Skeletal muscle cell (primary cell): Measurements from ENCODE around the gene DCST1.

Experiments used
- DNase-seq: peaks from one replicate; pipeline ENCODE4 v3.0.0-alpha.2; 2010; ENCODE audit warnings: low read depth
- H3K4me3 ChIP-seq: 2 replicates; pipeline ENCODE4 v1.5.1; 2011; ENCODE audit warnings: low read depth, mild to moderate bottlenecking, control low read depth, low read length, moderate library complexity

DCST1 gene

DNA sequence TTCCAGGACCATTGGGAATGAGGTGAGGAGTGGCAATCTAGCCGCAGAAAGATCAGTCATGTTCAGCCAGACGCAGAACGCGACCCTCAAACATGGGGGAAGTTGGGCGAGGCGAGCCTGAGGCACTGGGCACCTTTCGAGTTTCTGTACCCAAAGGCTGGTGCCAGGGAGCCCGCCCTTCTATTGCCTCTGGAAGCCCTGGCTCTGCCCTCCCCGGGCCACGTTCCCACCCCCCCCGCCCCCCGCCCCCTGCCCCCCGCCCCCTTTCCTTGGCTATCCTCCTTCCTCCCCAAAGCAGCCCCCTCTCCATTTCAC is 33.3 kb upstream of the DCST1 start:
- peak overlapping the region; percentile 66 for H3K4me3 ChIP-seq
- no peak for DNase-seq

DNA sequence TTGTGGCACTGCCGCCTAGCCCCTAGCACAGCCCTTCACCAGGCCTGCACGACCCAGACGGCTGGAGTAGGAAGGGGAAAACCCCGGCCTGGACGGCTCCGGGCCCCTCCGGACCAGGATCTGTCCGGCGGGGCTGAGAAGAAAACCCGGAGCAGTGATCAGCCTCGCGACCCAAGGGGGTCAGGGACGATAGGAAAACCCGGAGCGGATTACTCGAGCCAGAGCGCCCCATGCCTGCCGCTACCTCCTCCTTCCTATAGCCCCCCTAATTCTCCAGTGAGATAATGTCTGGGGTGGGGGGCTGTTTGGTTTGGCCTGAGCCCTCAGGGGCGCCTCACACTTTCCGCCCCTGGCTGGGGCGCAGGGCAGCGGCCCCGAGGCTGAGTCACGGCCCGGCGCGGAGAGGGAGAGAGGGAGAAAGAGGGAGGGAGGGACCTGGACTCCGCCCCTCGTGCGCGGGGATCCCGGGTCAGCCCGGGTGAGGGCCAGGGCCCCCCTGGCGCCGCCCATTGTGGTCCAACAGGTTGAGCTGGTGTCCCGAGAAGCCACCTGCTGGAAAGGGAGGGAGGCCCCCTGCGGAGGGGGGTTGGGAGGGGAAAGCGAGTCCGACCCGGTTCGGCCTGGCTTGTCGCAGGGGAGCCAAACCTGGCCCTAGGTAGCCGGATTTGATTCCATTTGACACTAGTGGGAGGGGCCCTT is 32.7 kb upstream of the DCST1 start:
- peak; percentile 67 for DNase-seq

GRCh38 chr1:155001425-155001674 is 32.3 kb upstream of the DCST1 start:
- no peak for DNase-seq
- H3K4me3 ChIP-seq: peak overlapping the region; percentile 66

More for the DNA sequence above, 32.7 kb upstream of the DCST1 start:
- peak overlapping the region; percentile 66 for H3K4me3 ChIP-seq

- DNase-seq: peak; percentile 96
- H3K4me3 ChIP-seq: peak overlapping the region; percentile 66
These were observed 31.8 kb upstream of the DCST1 start for GRCh38 chr1:155001675-155002463.

DNA sequence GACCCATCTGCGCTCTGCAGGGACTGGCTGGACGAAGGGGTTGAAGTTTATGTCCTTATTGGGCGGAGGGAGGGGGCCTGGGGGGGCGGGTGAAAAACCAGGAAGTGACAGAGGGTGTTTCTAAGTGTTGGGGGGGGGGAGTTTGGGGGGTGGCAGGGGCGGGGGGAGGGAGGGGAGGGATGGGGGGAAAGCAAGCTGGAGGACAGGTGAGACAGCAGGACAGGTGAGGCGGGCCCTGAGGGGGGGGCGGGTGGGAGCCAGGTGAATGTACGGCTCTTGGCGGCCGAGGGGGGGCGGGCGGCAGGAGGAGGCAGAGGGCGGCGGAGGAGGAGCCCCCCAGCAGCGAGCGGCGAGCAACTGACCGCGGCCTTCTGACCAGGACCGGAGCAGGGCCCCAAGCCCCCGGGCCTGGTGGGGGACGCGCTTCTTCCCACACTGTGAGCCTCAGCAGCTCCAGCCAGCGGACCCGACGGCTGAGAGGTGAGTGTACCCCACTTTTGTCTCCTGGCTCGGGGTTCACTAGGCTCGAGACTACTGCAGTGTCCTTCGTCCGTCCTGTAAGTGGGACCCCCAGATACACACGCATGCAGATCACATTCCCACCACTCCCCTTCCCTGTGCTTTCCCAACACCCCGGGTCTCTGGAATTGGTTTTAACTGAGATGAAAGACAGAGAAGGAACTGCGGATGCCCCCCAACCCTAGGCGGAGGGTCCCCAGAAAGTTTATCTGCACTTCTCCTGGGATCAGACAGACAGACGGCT is 31.0 kb upstream of the DCST1 start, which contains the start of gene ZBTB7B:
Gene ZBTB7B (plus strand): TSS at position 339 of the 763 bp plus-strand sequence. CDS start 11,859 bp downstream, outside the sequence.
- DNase-seq: no peak
- peak within 1 kb of the TSS; percentile 85 for H3K4me3 ChIP-seq

DNA sequence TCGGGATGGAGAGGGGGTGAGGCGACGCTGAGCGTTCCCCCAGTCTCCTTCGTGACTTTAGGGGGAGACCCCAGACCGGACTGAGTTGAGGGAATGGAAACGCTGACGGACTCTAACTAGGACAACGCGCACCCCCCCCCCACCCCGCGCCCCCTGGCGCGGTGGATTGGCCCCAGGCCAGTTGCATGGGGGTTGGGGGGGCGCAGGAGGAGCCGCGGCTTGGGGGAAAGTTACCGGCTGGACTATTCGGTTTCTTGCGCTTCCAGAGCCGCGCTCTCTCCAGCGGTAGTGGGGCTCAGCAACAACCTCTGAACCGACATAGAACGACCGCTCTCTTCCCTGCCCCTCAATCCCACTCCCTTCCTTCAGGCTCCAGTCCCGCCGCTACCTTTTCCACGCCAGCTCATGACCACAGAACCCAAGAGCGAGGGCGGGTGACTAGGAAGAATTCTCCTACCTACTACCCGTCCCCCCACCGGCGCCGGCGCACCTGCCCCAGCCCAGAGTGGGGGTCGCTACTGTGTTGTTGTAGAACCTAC is 30.3 kb upstream of the DCST1 start:
- H3K4me3 ChIP-seq: peak overlapping the region; percentile 85
- DNase-seq: no peak

GRCh38 chr1:155003766-155004351 is 29.8 kb upstream of the DCST1 start:
- peak overlapping the region; percentile 85 for H3K4me3 ChIP-seq
- no peak for DNase-seq

DNA sequence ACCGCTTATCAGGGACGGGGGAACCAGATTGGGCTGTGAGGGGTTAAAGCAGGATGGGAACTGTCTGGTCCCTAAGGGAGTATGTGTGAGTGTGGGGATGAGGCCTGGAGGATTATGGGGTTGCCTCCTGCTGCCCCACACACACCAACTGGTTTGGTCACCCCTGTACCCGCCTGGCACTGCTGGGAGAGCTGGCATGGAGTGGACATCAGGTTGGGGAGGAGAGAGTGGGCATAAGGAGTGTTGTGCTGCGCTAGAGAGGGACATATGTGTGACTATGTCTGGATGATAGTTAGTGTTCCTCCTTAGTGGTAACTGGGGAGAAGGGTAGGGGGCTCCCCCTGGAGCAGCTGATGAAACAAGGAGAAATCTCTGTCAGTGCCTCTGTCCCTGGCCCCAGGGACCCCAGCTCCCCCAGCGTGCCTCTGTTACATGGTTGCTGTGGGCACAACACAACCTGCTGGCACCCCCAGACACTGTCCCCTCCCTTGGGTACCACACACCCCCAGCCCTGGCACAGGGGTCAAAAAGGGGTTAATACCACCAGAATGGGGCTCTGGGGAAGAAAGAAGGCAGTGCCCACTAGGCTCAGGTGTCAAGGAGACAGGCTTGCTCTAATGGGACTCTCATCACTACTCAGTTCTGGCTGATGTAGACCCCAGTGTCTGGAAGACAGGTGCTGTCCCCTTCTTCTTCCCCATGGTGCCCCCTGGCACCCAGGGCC is 29.1 kb upstream of the DCST1 start:
- peak overlapping the region; percentile 85 for H3K4me3 ChIP-seq

DNA sequence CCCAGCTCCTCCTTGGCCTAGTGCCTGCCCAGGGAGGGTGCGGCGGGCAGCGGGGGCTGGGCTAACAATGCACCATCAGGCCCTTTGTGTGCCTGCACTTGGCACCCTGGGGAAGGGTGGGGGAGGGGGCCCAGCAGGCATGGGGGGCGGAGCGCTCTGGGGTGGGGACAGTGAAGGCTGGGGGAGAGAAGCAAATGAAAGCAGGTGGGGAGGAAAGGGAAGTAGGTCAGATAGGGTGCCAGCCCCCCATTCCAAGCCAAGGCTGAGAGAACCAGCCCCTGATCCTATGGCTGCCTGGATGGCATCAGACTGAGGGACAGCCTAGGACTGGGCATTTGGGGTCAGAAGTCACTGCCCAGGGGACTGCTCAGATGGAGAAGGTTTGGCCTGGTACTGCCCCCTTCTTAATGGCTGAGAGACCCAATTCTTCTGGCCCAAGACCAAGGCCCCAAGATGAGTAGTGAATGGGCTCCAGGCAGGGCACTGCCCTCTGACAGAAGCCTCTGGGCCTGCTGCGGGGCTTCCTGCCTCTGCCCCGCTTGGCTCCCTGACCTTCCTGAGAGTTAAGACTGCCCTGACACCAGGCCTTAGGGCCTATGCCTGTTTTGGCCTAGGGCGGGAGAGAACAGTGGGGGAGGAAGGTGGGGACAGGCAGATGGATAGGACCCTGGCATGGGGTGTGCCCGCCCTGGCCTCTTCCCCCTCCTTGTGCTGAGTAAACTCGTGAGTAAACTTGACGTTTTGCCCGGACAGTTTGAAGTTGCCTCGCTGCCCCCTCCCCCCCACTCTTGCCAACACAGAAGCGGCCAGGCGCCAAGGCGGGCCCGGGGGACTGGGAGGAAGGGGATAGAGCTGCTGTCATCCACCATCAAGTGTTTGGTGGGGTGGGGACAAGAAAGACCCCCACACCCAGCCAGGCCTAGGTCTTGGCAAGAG is 28.3 kb upstream of the DCST1 start:
- H3K4me3 ChIP-seq: no peak overlapping the region
- DNase-seq: no peak

More for the DNA sequence above, 29.1 kb upstream of the DCST1 start:
- DNase-seq: no peak

DNA sequence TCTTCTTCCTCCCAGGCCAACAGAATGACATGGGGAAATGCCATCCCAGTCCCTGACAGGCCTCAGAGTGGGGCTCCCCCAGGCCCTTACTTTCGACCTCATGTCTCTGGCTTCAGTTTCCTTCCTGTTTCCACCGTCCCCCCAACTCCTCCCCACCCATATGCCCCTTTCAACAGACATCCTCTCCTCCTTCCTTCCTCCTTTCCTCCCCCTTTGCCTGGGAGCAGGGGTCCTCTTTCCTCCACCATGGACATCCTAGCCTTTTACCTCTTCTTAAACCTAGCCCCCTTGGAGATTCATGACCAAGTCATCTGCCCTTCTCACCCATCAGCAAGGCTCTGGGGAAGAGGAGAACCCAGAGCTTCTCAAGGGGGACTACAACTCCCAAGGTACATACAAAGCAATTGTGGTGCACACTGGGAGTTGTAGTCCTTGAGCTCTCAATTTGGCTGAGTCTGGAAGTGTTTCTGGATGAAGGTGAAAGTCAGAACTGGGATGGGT is 27.0 kb upstream of the DCST1 start:
- no peak for DNase-seq
- no peak overlapping the region for H3K4me3 ChIP-seq

- no peak overlapping the region for H3K4me3 ChIP-seq
- no peak for DNase-seq
These were observed 26.3 kb upstream of the DCST1 start for GRCh38 chr1:155007251-155007828.

DNA sequence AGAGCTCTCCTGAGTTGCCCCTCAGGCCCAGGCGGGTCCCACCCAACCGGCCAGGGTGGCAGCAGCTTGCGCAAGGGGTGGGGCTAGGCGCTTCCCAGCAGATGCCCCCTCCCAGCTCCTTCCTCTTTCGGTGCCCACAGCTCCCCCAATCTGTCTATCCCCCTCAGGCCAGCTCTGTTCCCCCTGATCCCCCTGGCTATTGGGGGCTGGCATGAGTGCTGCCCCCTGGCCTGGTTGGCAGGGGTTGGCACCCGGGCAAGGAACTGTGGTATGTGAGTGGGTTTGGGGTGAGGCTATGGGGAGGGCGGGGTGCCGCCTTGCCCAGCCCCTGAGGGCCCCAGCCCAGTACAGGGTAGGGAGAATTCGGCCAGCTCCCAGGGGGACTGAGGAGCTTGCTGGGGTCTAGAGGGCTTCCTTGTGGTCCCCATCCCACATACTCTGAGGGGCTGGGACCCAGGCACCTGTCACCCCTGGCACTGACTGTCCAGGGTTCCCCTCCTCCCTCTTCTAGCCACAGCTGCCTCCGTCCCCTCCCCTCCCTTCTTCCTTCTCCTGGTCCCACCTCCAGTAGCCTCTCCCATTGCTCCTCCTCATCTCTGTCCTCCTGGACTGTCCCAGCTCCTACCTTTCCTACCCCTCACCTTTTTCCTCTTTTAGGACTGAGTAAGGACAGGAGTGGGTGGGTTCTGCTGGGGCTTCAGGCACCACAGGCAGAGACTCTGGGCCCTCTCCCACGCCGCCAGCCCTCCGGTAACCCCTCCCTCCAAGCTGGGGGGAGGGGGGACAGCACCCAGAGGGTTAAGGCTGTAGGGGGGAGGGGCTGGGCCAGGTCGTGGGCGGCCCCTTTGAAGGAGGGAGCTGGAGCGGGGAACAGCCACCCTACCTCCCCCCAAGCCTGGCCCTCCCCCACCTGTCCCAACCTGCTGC is 25.3 kb upstream of the DCST1 start:
- no peak overlapping the region for H3K4me3 ChIP-seq
- no peak for DNase-seq

DNA sequence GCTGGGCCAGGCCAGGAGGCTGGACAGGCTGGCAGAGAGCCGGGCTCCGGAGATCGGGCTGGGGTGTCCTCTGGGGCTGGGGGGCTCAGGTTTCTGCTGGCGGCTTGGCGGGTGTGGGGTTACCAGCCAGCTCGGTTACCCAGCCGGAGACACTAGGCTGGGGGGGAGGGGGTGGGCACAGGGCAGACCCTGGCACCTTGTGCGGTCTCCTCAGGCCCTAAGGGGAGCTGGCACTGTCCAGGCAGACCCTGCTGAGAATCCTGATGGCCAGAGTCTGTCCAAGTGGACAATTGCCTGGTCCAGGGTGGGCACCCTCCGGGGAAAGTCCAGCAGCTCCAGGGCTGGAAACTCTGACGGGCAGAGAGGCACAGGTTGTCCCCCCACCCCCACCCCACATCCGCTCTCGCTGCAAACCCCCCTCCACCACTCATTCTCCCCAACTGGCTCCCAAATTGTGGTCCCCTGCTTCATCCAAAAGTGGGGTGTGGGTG is 24.4 kb upstream of the DCST1 start:
- H3K4me3 ChIP-seq: no peak overlapping the region
- no peak for DNase-seq

GRCh38 chr1:155009742-155010141 is 23.9 kb upstream of the DCST1 start:
- no peak overlapping the region for H3K4me3 ChIP-seq

DNA sequence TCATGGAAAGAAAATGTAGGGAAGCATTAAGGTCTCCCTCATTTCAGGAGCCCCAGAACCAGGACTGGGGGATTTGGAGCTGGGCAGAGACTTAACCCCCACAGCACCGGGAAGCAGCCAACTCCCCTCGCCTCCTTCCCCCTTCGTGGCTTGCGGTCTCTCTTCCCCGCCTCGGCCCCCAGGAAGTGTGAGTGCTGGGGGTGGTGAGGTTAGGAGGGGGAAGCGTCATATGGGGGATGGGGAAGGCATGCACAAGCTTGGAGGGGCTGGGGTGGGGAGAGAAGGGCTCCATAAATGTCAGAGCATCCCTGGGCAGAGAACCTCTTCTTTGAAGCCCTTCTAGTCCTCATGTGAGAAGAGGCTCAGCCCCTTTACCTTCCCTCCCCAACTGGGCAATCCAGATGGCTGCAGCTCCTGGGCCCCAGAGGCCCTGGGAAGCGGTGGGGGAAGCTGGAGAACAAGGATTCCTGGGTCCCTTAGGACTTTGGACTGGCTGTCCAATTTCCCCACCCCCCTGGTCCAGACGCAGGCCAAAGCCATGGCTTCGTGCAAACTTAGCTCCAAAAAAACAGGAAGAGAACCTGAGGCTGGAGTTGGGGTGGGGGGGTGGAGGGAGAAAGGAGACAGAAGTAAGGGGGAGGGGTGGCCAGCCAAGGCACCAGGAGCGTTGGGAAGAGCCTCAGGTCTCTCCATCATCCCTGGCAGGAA is 23.3 kb upstream of the DCST1 start:
- H3K4me3 ChIP-seq: no peak overlapping the region
- no peak for DNase-seq

More at GRCh38 chr1:155009742-155010141, 23.9 kb upstream of the DCST1 start:
- no peak for DNase-seq

DNA sequence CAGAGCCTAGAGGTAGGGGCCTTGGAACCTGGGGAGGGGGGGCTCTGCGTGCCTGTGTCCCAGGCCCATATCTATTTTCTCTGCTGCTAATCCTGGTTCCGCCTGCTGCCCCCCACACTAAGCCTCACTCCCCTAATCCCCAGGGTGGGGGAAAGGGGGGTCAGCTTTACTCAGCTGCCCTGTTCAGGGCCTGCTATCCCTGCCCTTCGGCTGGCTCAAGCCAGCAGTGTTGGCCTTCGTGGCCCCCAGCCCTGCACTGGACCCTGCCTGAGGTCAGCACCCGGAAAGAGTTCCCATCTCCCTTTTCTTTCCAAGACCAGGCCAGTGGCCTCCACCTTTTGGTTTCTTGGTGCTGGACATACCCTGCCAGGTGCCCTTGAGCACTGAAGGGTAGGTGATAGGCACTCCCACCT is 22.6 kb upstream of the DCST1 start:
- no peak overlapping the region for H3K4me3 ChIP-seq
- no peak for DNase-seq
